Liver (tissue), 9 donors: ENCODE data around the gene USP30. TPM values are rescaled to one million over a fixed set of nuclear protein-coding genes. Genes with fewer than 3 reads are reported as not detected.

ENCODE experiments used
- DNase-seq: peaks from one replicate; pipeline ENCODE4 v3.0.0-alpha.2; 2017; ENCODE audit warnings: low spot score
- H3K27ac ChIP-seq, 2 donors: one replicate each; pipeline ENCODE4 v1.7.0; 2013; ENCODE audit warnings: inconsistent platforms in 2 of 2, low read length in 2 of 2, control low read depth in 1 of 2, low read depth in 1 of 2, mild to moderate bottlenecking in 1 of 2
- H3K27me3 ChIP-seq, 4 donors: one replicate each; pipeline versions ENCODE4 v1.6.1 to v1.7.0; 2013; ENCODE audit warnings: low read length in 3 of 4, inconsistent platforms in 1 of 4, mild to moderate bottlenecking in 1 of 4, moderate library complexity in 1 of 4; ENCODE audit not compliant: control insufficient read depth in 4 of 4, insufficient read depth in 4 of 4
- H3K36me3 ChIP-seq, 4 donors: one replicate each; pipeline versions ENCODE4 v1.6.1 to v1.7.0; 2013; ENCODE audit warnings: low read length in 3 of 4, mild to moderate bottlenecking in 3 of 4, low read depth in 1 of 4, moderate library complexity in 1 of 4; ENCODE audit not compliant: control insufficient read depth in 4 of 4, insufficient read depth in 3 of 4
- H3K4me1 ChIP-seq, 4 donors: one replicate each; pipeline versions ENCODE4 v1.6.1 to v1.7.0; 2013; ENCODE audit warnings: low read length in 3 of 4, mild to moderate bottlenecking in 3 of 4, moderate library complexity in 1 of 4; ENCODE audit not compliant: control insufficient read depth in 4 of 4, insufficient read depth in 4 of 4
- H3K4me3 ChIP-seq, 3 donors: one replicate each; pipeline versions ENCODE4 v1.6.1 to v1.7.0; 2013; ENCODE audit warnings: low read length in 3 of 3, control low read depth in 1 of 3, low read depth in 1 of 3, mild to moderate bottlenecking in 1 of 3
- H3K9ac ChIP-seq, 2 donors: one replicate each; pipeline ENCODE4 v1.7.0; 2013; ENCODE audit warnings: low read length in 2 of 2, mild to moderate bottlenecking in 2 of 2, moderate library complexity in 2 of 2, control low read depth in 1 of 2, low read depth in 1 of 2
- H3K9me3 ChIP-seq, 4 donors: one replicate each; pipeline versions ENCODE4 v1.6.1 to v1.7.0; 2013; ENCODE audit warnings: low read length in 3 of 4; ENCODE audit not compliant: control insufficient read depth in 4 of 4
- ATF3 ChIP-seq: IDR thresholded peaks from 2 replicates; pipeline ENCODE4 v1.6.1; 2016; ENCODE audit warnings: antibody characterized with exemption
- CTCF ChIP-seq: fragments of 150-350 bp; IDR thresholded peaks from 2 replicates; pipeline ENCODE4 v1.5.1; 2017; ENCODE audit warnings: improper control_type of control experiment, low read depth, low read length; ENCODE audit not compliant: missing input control
- EGR1 ChIP-seq, 2 donors: IDR thresholded peaks; 2 replicates each; pipeline ENCODE4 v1.6.1; 2016 to 2018; ENCODE audit warnings: antibody characterized with exemption in 2 of 2, low read depth in 2 of 2
- FOXA1 ChIP-seq: IDR thresholded peaks from 2 replicates; pipeline ENCODE4 v1.6.1; 2016; ENCODE audit warnings: antibody characterized with exemption
- FOXA2 ChIP-seq: IDR thresholded peaks from 2 replicates; pipeline ENCODE4 v1.6.1; 2016; ENCODE audit warnings: antibody characterized with exemption
- GABPA ChIP-seq, 2 donors: IDR thresholded peaks in 1 of 2; conservative IDR thresholded peaks in 1 of 2; 2 replicates each; pipeline ENCODE4 v1.6.1; 2016; ENCODE audit warnings: antibody characterized with exemption in 2 of 2, mild to moderate bottlenecking in 1 of 2, moderate library complexity in 1 of 2
- HNF4A ChIP-seq, 2 donors: conservative IDR thresholded peaks; 2 replicates each; pipeline ENCODE4 v1.6.1; 2016; ENCODE audit warnings: antibody characterized with exemption in 2 of 2, mild to moderate bottlenecking in 2 of 2
- HNF4G ChIP-seq: IDR thresholded peaks from 2 replicates; pipeline ENCODE4 v1.6.1; 2016; ENCODE audit warnings: antibody characterized with exemption
- JUND ChIP-seq, 2 donors: IDR thresholded peaks; 2 replicates each; pipeline ENCODE4 v1.6.1; 2016; ENCODE audit warnings: antibody characterized with exemption in 2 of 2
- MAX ChIP-seq: IDR thresholded peaks from 2 replicates; pipeline ENCODE4 v1.6.1; 2016; ENCODE audit warnings: antibody characterized with exemption
- NR2F2 ChIP-seq: IDR thresholded peaks from 2 replicates; pipeline ENCODE4 v1.6.1; 2016; ENCODE audit warnings: antibody characterized with exemption
- RAD21 ChIP-seq, 2 donors: IDR thresholded peaks; 2 replicates each; pipeline ENCODE4 v1.6.1; 2016; ENCODE audit warnings: antibody characterized with exemption in 2 of 2, mild to moderate bottlenecking in 2 of 2
- REST ChIP-seq: IDR thresholded peaks from 2 replicates; pipeline ENCODE4 v1.6.1; 2016; ENCODE audit warnings: antibody characterized with exemption, mild to moderate bottlenecking
- RXRA ChIP-seq, 2 donors: IDR thresholded peaks; 2 replicates each; pipeline ENCODE4 v1.6.1; 2017 to 2018; ENCODE audit warnings: antibody characterized with exemption in 2 of 2, mild to moderate bottlenecking in 1 of 2
- SP1 ChIP-seq: IDR thresholded peaks from 2 replicates; pipeline ENCODE4 v1.6.1; 2018; ENCODE audit warnings: antibody characterized with exemption, mild to moderate bottlenecking
- TAF1 ChIP-seq: conservative IDR thresholded peaks from 2 replicates; pipeline ENCODE4 v1.6.1; 2016; ENCODE audit warnings: antibody characterized with exemption, mild to moderate bottlenecking
- YY1 ChIP-seq: IDR thresholded peaks from 2 replicates; pipeline ENCODE4 v1.6.1; 2016; ENCODE audit warnings: antibody characterized with exemption, mild to moderate bottlenecking
- ZBTB33 ChIP-seq: IDR thresholded peaks from 2 replicates; pipeline ENCODE4 v1.6.1; 2016; ENCODE audit warnings: antibody characterized with exemption
- WGBS: extraction: QIAGEN DNeasy Blood & Tissue Kit; methylation state at CpG from one replicate; pipeline ENCODE4 v1.1.7; 2013; 5-methylcytosine and 5-hydroxymethylcytosine counted together
- polyA plus RNA-seq, 2 donors: library from polyadenylated mRNA; stranded (reverse) in 1 of 2; unstranded in 1 of 2; fragments of 200-250 nt in 1 of 2; fragments of >200 nt in 1 of 2; fragmentation: Nextera tagmentation in 1 of 2; extraction: Ambion mirVana in 1 of 2; gene quantifications; one replicate each; pipeline versions ENCODE4 v1.2.1 to v1.2.3, GENCODE V29; 2013 to 2015
- total RNA-seq, 2 donors: library from RNA; depleted of rRNA; stranded (reverse); fragments of >200 nt; gene quantifications; one replicate each; pipeline ENCODE4 v1.2.3, GENCODE V29; 2014
- donor health status: healthy.
- donor health status: healthy.
- donor health status: healthy.
- donor health status: healthy.
- donor health status: healthy.

USP30 gene
- total and polyA plus RNA-seq, 4 donors: 6.4 to 12.1 (median 9.4) TPM

- peaks cover 0 to 10% (median 2%) of the 10 kb centered on the region in 4 donors for H3K36me3 ChIP-seq
- TF ChIP-seq ATF3: no peak
- TF ChIP-seq MAX: no peak
- TF ChIP-seq JUND (IDR thresholded peaks at IDR 0.05): no peak
- TF ChIP-seq TAF1: no peak
- no peak for TF ChIP-seq SP1
- no peak for TF ChIP-seq RXRA (IDR thresholded peaks at IDR 0.05)
- TF ChIP-seq NR2F2: no peak
- no peak for TF ChIP-seq GABPA (IDR thresholded peaks at IDR 0.05 in 1 of 2, conservative IDR thresholded peaks at IDR 0.05 in 1 of 2)
- TF ChIP-seq HNF4G: no peak
- no peak for TF ChIP-seq FOXA2
- TF ChIP-seq FOXA1: no peak
Measured at GRCh38 chr12:109089683-109090082, 37.3 kb downstream of the USP30 start.

GRCh38 chr12:109092497-109093021, 40.2 kb downstream of the USP30 start:
- Histone ChIP-seq H3K36me3 (peaks cover 0 to 3% (median under 1%) of the 10 kb centered on the region in 4 donors), H3K4me3 (peak overlapping the region; percentile 52 to 77 (median 68)), H3K9me3 (no peaks in the 10 kb centered on the region), H3K9ac (peak overlapping the region; percentile 75 to 82), H3K4me1 (peaks cover 8 to 57% (median 41%) of the 10 kb centered on the region in 4 donors), H3K27ac (peak overlapping the region; percentile 82 to 89), H3K27me3 (no peaks in the 10 kb centered on the region)
- TF ChIP-seq ATF3 (no peak), HNF4G (no peak), TAF1 (no peak), ZBTB33 (no peak), MAX (no peak), JUND (IDR thresholded peaks at IDR 0.05) (no peak), EGR1 (IDR thresholded peaks at IDR 0.05; ENCODE audit: low read depth in 2 of 2) (no peak), SP1 (no peak), REST (no peak), RAD21 (IDR thresholded peaks at IDR 0.05) (no peak), HNF4A (conservative IDR thresholded peaks at IDR 0.05) (no peak), RXRA (IDR thresholded peaks at IDR 0.05) (no peak), FOXA2 (no peak), NR2F2 (no peak), GABPA (IDR thresholded peaks at IDR 0.05 in 1 of 2, conservative IDR thresholded peaks at IDR 0.05 in 1 of 2) (no peak), FOXA1 (no peak), YY1 (no peak), CTCF (no peak)
- 47% methylated on average over 6 of the region's 6 CpGs for WGBS
- no peak for DNase-seq

More at GRCh38 chr12:109089683-109090082, 37.3 kb downstream of the USP30 start:
- H3K9ac ChIP-seq: no peak overlapping the region
- 77% methylated on average over 7 of the region's 7 CpGs for WGBS
- no peaks in the 10 kb centered on the region for H3K27me3 ChIP-seq
- no peak overlapping the region for H3K27ac ChIP-seq
- H3K4me1 ChIP-seq: peaks cover 4 to 76% (median 62%) of the 10 kb centered on the region in 4 donors
- no peak overlapping the region for H3K4me3 ChIP-seq
- H3K9me3 ChIP-seq: no peaks in the 10 kb centered on the region
- no peak for DNase-seq
